ENCODE measurements around the gene LPIN1. TPM values are rescaled to one million over a fixed set of nuclear protein-coding genes. Genes with fewer than 3 reads are reported as not detected.
"Not testable (repeated sequence)": the region's sequence is repeated elsewhere in the genome, so short reads cannot be mapped to it uniquely, and the experiment has no call there.

Gene LPIN1
- total and polyA plus RNA-seq, 2 experiments from 2014 or later: 34.5 to 35.3 TPM

- 69% methylated on average over 2 of the region's 2 CpGs for WGBS (ENCODE audit: low lambda C conversion rate, missing lambda C conversion rate)
- no peaks in the 10 kb centered on the region for H3K27me3 ChIP-seq
- no peak for DNase-seq (ENCODE audit: low spot score)
- no peaks in the 10 kb centered on the region for H3K9me2 ChIP-seq (replicated peaks; ENCODE audit: insufficient read depth)
- TF ChIP-seq EZH2 (IDR thresholded peaks at IDR 0.05; ENCODE audit: borderline replicate concordance): no peak
- H3K79me2 ChIP-seq: no peaks in the 10 kb centered on the region
- H3K27ac ChIP-seq: no peak overlapping the region
- no peak overlapping the region for H3K4me3 ChIP-seq
- H3K4me2 ChIP-seq: no peak overlapping the region
- H4K20me1 ChIP-seq (ENCODE audit: insufficient read depth, poor library complexity, severe bottlenecking): no peaks in the 10 kb centered on the region
- H2AFZ ChIP-seq: no peak overlapping the region
- H3K4me1 ChIP-seq (ENCODE audit: insufficient read depth): no peaks in the 10 kb centered on the region
- H3K36me3 ChIP-seq (replicated peaks; ENCODE audit: insufficient read depth, low read depth): no peaks in the 10 kb centered on the region
- H3K9me3 ChIP-seq (ENCODE audit: low read depth): no peaks in the 10 kb centered on the region
Measured at GRCh38 chr2:11842336-11842735, 95.9 kb downstream of the LPIN1 start.

DNA sequence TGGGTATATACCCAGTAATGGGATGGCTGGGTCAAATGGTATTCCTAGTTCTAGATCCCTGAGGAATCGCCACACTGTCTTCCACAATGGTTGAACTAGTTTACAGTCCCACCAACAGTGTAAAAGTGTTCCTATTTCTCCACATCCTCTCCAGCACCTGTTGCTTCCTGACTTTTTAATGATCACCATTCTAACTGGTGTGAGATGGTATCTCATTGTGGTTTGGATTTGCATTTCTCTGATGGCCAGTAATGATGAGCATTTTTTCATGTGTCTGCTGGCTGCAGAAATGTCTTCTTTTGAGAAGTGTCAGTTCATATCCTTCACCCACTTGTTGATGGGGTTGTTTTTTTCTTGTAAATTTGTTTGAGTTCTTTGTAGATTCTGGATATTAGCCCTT is 98.4 kb downstream of the LPIN1 start:
- H3K4me3 ChIP-seq; H3K27ac ChIP-seq; H3K9me3 ChIP-seq (ENCODE audit: low read depth); H4K20me1 ChIP-seq (ENCODE audit: insufficient read depth, poor library complexity, severe bottlenecking); H3K27me3 ChIP-seq; H3K79me2 ChIP-seq; DNase-seq (ENCODE audit: low spot score); H3K4me1 ChIP-seq (ENCODE audit: insufficient read depth); H2AFZ ChIP-seq; H3K4me2 ChIP-seq; H3K36me3 ChIP-seq (replicated peaks; ENCODE audit: insufficient read depth, low read depth); H3K9me2 ChIP-seq (replicated peaks; ENCODE audit: insufficient read depth): not testable (repeated sequence)
- 64% methylated on average over 1 of the region's 1 CpG for WGBS (ENCODE audit: low lambda C conversion rate, missing lambda C conversion rate)

GRCh38 chr2:11847935-11848334 is 101.5 kb downstream of the LPIN1 start:
- not testable (repeated sequence) for H3K9me2 ChIP-seq (replicated peaks; ENCODE audit: insufficient read depth); H3K27ac ChIP-seq; H3K79me2 ChIP-seq; H2AFZ ChIP-seq; H3K27me3 ChIP-seq; H3K36me3 ChIP-seq (replicated peaks; ENCODE audit: insufficient read depth, low read depth); H3K4me3 ChIP-seq; H3K4me1 ChIP-seq (ENCODE audit: insufficient read depth); DNase-seq (ENCODE audit: low spot score); H3K4me2 ChIP-seq; H3K9me3 ChIP-seq (ENCODE audit: low read depth); H4K20me1 ChIP-seq (ENCODE audit: insufficient read depth, poor library complexity, severe bottlenecking)
- WGBS (ENCODE audit: low lambda C conversion rate, missing lambda C conversion rate): 78% methylated on average over 2 of the region's 2 CpGs

DNA sequence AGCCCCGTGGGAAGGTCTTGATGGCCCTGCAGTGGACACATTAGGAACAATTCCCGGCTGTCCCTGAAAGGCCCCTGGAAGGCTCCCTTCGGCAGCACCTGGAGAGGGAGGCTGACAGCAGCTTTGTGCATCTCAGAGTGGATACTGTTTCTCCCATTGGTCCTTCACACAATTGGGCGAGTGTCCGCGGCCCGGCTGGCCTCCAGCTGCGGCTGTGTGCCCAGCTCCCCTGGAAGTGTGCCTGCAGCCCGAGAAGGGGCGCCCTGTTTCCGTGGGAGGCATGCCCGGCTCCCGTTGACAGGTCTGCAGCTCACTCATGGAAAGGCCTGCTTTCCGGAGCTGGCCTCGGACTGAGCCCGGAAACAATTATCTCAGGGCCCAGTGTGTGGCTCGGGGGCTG is 103.7 kb downstream of the LPIN1 start:
- no peaks in the 10 kb centered on the region for H3K9me3 ChIP-seq (ENCODE audit: low read depth)
- no peak for DNase-seq (ENCODE audit: low spot score)
- H3K9me2 ChIP-seq (replicated peaks; ENCODE audit: insufficient read depth): no peaks in the 10 kb centered on the region
- H3K79me2 ChIP-seq: no peaks in the 10 kb centered on the region
- H4K20me1 ChIP-seq (ENCODE audit: insufficient read depth, poor library complexity, severe bottlenecking): no peaks in the 10 kb centered on the region
- H3K36me3 ChIP-seq (replicated peaks; ENCODE audit: insufficient read depth, low read depth): no peaks in the 10 kb centered on the region
- H3K4me2 ChIP-seq: no peak overlapping the region
- no peaks in the 10 kb centered on the region for H3K27me3 ChIP-seq
- 89% methylated on average over 15 of the region's 17 CpGs for WGBS (ENCODE audit: low lambda C conversion rate, missing lambda C conversion rate)
- no peak overlapping the region for H2AFZ ChIP-seq
- no peak overlapping the region for H3K4me3 ChIP-seq
- H3K4me1 ChIP-seq (ENCODE audit: insufficient read depth): no peaks in the 10 kb centered on the region
- TF ChIP-seq EZH2phosphoT487 (IDR thresholded peaks at IDR 0.05; ENCODE audit: low read depth, severe bottlenecking, unreplicated experiment) (no peak), EZH2 (IDR thresholded peaks at IDR 0.05; ENCODE audit: borderline replicate concordance) (no peak)
- TF ChIP-seq, protein P1, sequence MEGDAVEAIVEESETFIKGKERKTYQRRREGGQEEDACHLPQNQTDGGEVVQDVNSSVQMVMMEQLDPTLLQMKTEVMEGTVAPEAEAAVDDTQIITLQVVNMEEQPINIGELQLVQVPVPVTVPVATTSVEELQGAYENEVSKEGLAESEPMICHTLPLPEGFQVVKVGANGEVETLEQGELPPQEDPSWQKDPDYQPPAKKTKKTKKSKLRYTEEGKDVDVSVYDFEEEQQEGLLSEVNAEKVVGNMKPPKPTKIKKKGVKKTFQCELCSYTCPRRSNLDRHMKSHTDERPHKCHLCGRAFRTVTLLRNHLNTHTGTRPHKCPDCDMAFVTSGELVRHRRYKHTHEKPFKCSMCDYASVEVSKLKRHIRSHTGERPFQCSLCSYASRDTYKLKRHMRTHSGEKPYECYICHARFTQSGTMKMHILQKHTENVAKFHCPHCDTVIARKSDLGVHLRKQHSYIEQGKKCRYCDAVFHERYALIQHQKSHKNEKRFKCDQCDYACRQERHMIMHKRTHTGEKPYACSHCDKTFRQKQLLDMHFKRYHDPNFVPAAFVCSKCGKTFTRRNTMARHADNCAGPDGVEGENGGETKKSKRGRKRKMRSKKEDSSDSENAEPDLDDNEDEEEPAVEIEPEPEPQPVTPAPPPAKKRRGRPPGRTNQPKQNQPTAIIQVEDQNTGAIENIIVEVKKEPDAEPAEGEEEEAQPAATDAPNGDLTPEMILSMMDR (IDR thresholded peaks at IDR 0.05; ENCODE audit: poor library complexity): no peak
- H3K27ac ChIP-seq: no peak overlapping the region

GRCh38 chr2:11852526-11853196 is 106.2 kb downstream of the LPIN1 start:
- H3K27me3 ChIP-seq: no peaks in the 10 kb centered on the region
- no peak overlapping the region for H3K27ac ChIP-seq
- no peaks in the 10 kb centered on the region for H3K9me3 ChIP-seq (ENCODE audit: low read depth)
- H4K20me1 ChIP-seq (ENCODE audit: insufficient read depth, poor library complexity, severe bottlenecking): no peaks in the 10 kb centered on the region
- H2AFZ ChIP-seq: no peak overlapping the region
- no peak overlapping the region for H3K4me2 ChIP-seq
- no peak for DNase-seq (ENCODE audit: low spot score)
- H3K4me1 ChIP-seq (ENCODE audit: insufficient read depth): no peaks in the 10 kb centered on the region
- WGBS (ENCODE audit: low lambda C conversion rate, missing lambda C conversion rate): 87% methylated on average over 8 of the region's 8 CpGs
- no peaks in the 10 kb centered on the region for H3K79me2 ChIP-seq
- H3K4me3 ChIP-seq: no peak overlapping the region
- H3K36me3 ChIP-seq (replicated peaks; ENCODE audit: insufficient read depth, low read depth): no peaks in the 10 kb centered on the region
- no peaks in the 10 kb centered on the region for H3K9me2 ChIP-seq (replicated peaks; ENCODE audit: insufficient read depth)
- TF ChIP-seq EZH2phosphoT487 (IDR thresholded peaks at IDR 0.05; ENCODE audit: low read depth, severe bottlenecking, unreplicated experiment) (no peak), EZH2 (IDR thresholded peaks at IDR 0.05; ENCODE audit: borderline replicate concordance) (no peak)
- TF ChIP-seq, protein P1 (IDR thresholded peaks at IDR 0.05; ENCODE audit: poor library complexity): no peak
